Neuronal stem cell (in vitro differentiated cells): Measurements from ENCODE around the gene BMS1.

Source experiments
- DNase-seq: peaks from one replicate; pipeline ENCODE4 v3.0.0-alpha.2; 2013; ENCODE audit warnings: low spot score
- H2AFZ ChIP-seq: one replicate; pipeline ENCODE4 v1.6.1; 2013; ENCODE audit warnings: mild to moderate bottlenecking, low read length, inconsistent platforms
- H2AK5ac ChIP-seq: 2 replicates; pipeline ENCODE4 v1.6.1; 2013; ENCODE audit warnings: low read depth, mild to moderate bottlenecking, inconsistent platforms, low read length, moderate library complexity, mixed read lengths
- H2BK120ac ChIP-seq: 2 replicates; pipeline ENCODE4 v1.6.1; 2013; ENCODE audit warnings: low read depth, mild to moderate bottlenecking, inconsistent platforms, low read length, moderate library complexity, mixed read lengths
- H2BK12ac ChIP-seq: one replicate; pipeline ENCODE4 v1.6.1; 2013; ENCODE audit warnings: low read length, inconsistent platforms
- H2BK15ac ChIP-seq: 2 replicates; pipeline ENCODE4 v1.6.1; 2013; ENCODE audit warnings: mild to moderate bottlenecking, low read length, inconsistent platforms, mixed read lengths
- H2BK5ac ChIP-seq: one replicate; pipeline ENCODE4 v1.6.1; 2013; ENCODE audit warnings: inconsistent platforms, mild to moderate bottlenecking, low read length, moderate library complexity
- H3K14ac ChIP-seq: one replicate; pipeline ENCODE4 v1.6.1; 2013; ENCODE audit warnings: low read length, inconsistent platforms
- H3K18ac ChIP-seq: 2 replicates; pipeline ENCODE4 v1.6.1; 2013; ENCODE audit warnings: low read length, inconsistent platforms
- H3K23ac ChIP-seq: 2 replicates; pipeline ENCODE4 v1.6.1; 2013; ENCODE audit warnings: low read depth, mild to moderate bottlenecking, mixed read lengths, low read length, inconsistent platforms; ENCODE audit not compliant: poor library complexity
- H3K27ac ChIP-seq: replicated peaks from 3 replicates; pipeline ENCODE4 v1.5.1; 2013; ENCODE audit warnings: low read length, inconsistent platforms
- H3K27me3 ChIP-seq, 3 experiments: 2 replicates each; pipeline ENCODE4 v1.6.1; 2013; ENCODE audit warnings: low read length in 3 of 3, mild to moderate bottlenecking in 2 of 3, inconsistent platforms in 1 of 3, low read depth in 1 of 3, mixed read lengths in 1 of 3, moderate library complexity in 1 of 3; ENCODE audit not compliant: control insufficient read depth in 3 of 3, insufficient read depth in 3 of 3
- H3K36me3 ChIP-seq, 2 donors: replicated peaks in 1 of 2; 2 replicates each; pipeline ENCODE4 v1.6.1; 2013; ENCODE audit warnings: low read length in 2 of 2; ENCODE audit not compliant: control insufficient read depth in 2 of 2, insufficient read depth in 2 of 2
- H3K4ac ChIP-seq: 2 replicates; pipeline ENCODE4 v1.6.1; 2013; ENCODE audit warnings: inconsistent platforms, mild to moderate bottlenecking, low read length, moderate library complexity
- H3K4me1 ChIP-seq, 2 donors: 1 replicate in 1 of 2; 2 replicates in 1 of 2; pipeline ENCODE4 v1.6.1; 2013; ENCODE audit warnings: low read length in 2 of 2, low read depth in 1 of 2; ENCODE audit not compliant: control insufficient read depth in 2 of 2, insufficient read depth in 1 of 2
- H3K4me2 ChIP-seq: one replicate; pipeline ENCODE4 v1.6.1; 2013; ENCODE audit warnings: mild to moderate bottlenecking, low read length, inconsistent platforms; ENCODE audit not compliant: insufficient read depth, poor library complexity, severe bottlenecking
- H3K4me3 ChIP-seq, 2 donors: 2 replicates each; pipeline ENCODE4 v1.5.1; 2013; ENCODE audit warnings: low read length in 2 of 2, mild to moderate bottlenecking in 2 of 2, inconsistent platforms in 1 of 2, moderate library complexity in 1 of 2
- H3K79me1 ChIP-seq: one replicate; pipeline ENCODE4 v1.6.1; 2013; ENCODE audit warnings: low read depth, mild to moderate bottlenecking, inconsistent platforms, low read length, moderate library complexity
- H3K9ac ChIP-seq: one replicate; pipeline ENCODE4 v1.6.1; 2013; ENCODE audit warnings: mild to moderate bottlenecking, low read depth, low read length, inconsistent platforms; ENCODE audit not compliant: poor library complexity
- H3K9me3 ChIP-seq, 2 donors: replicated peaks in 1 of 2; 2 replicates each; pipeline versions ENCODE3 to v1.6.1; 2013; ENCODE audit warnings: low read length in 2 of 2, mild to moderate bottlenecking in 2 of 2, inconsistent platforms in 1 of 2, low read depth in 1 of 2, mixed read lengths in 1 of 2, moderate library complexity in 1 of 2; ENCODE audit not compliant: control insufficient read depth in 2 of 2, insufficient read depth in 1 of 2
- H4K8ac ChIP-seq: one replicate; pipeline ENCODE4 v1.6.1; 2013; ENCODE audit warnings: low read depth, mild to moderate bottlenecking, inconsistent platforms, low read length, moderate library complexity
- H4K91ac ChIP-seq: one replicate; pipeline ENCODE4 v1.6.1; 2013; ENCODE audit warnings: low read length, low read depth, mild to moderate bottlenecking, inconsistent platforms; ENCODE audit not compliant: poor library complexity
- WGBS, 2 donors: extraction: QIAGEN DNeasy Blood & Tissue Kit; methylation state at CpG; one replicate each; pipeline ENCODE4 v1.1.7; 2013; ENCODE audit warnings: missing lambda C conversion rate in 2 of 2, mixed read lengths in 1 of 2; ENCODE audit not compliant: insufficient read length in 2 of 2, insufficient replicate concordance in 1 of 2; ENCODE audit errors: extremely low coverage in 2 of 2; 5-methylcytosine and 5-hydroxymethylcytosine counted together

BMS1 gene

GRCh38 chr10:42876476-42876875 is 93.9 kb downstream of the BMS1 start:
- no peak for DNase-seq
- Histone ChIP-seq H2BK12ac (no peak overlapping the region), H3K14ac (no peak overlapping the region), H3K27ac (no peak overlapping the region), H3K4me1 (peaks cover 2 to 6% of the 10 kb centered on the region in 2 donors), H3K36me3 (no peaks in the 10 kb centered on the region), H2AFZ (no peak overlapping the region), H2BK15ac (peak overlapping the region; percentile 0), H3K23ac (no peak overlapping the region), H2BK5ac (no peak overlapping the region), H3K4ac (no peak overlapping the region), H3K18ac (peak overlapping the region; percentile 53), H3K9ac (no peak overlapping the region), H3K4me2 (no peak overlapping the region), H2AK5ac (no peak overlapping the region), H3K79me1 (peaks cover 2% of the 10 kb centered on the region), H3K9me3 (peaks cover 0 to 1% of the 10 kb centered on the region in 2 donors), H3K4me3 (no peak overlapping the region), H3K27me3 (no peaks in the 10 kb centered on the region), H2BK120ac (no peak overlapping the region), H4K91ac (peak overlapping the region; percentile 22), H4K8ac (peak overlapping the region; percentile 52)
- WGBS, 2 donors, result no CpG with 5 or more reads among the region's 9 CpGs

GRCh38 chr10:42876945-42877344 is 94.3 kb downstream of the BMS1 start:
- no peaks in the 10 kb centered on the region for H3K36me3 ChIP-seq
- no peak overlapping the region for H2BK120ac ChIP-seq
- H2AK5ac ChIP-seq, result peak overlapping the region; percentile 40
- no CpG with 5 or more reads among the region's 6 CpGs for WGBS, 2 donors
- peaks cover 2 to 6% of the 10 kb centered on the region in 2 donors for H3K4me1 ChIP-seq
- H3K23ac ChIP-seq, result no peak overlapping the region
- no peak overlapping the region for H3K14ac ChIP-seq
- H3K27ac ChIP-seq, result no peak overlapping the region
- DNase-seq, result no peak
- H3K27me3 ChIP-seq, result no peaks in the 10 kb centered on the region
- H3K4me3 ChIP-seq, result no peak overlapping the region
- H3K79me1 ChIP-seq, result peaks cover 2% of the 10 kb centered on the region
- H3K9me3 ChIP-seq, result peaks cover 0 to 1% of the 10 kb centered on the region in 2 donors
- no peak overlapping the region for H3K4ac ChIP-seq
- H3K4me2 ChIP-seq, result no peak overlapping the region
- H2BK15ac ChIP-seq, result peak overlapping the region; percentile 0
- no peak overlapping the region for H2BK5ac ChIP-seq
- H3K9ac ChIP-seq, result no peak overlapping the region
- H4K91ac ChIP-seq, result no peak overlapping the region
- H2BK12ac ChIP-seq, result no peak overlapping the region
- H2AFZ ChIP-seq, result no peak overlapping the region
- H3K18ac ChIP-seq, result peak overlapping the region; percentile 67
- no peak overlapping the region for H4K8ac ChIP-seq

GRCh38 chr10:42877496-42878030 is 95.0 kb downstream of the BMS1 start:
- no CpG with 5 or more reads among the region's 4 CpGs for WGBS, 2 donors
- peak overlapping the region; percentile 66 for H3K18ac ChIP-seq

GRCh38 chr10:42878134-42878820 is 95.7 kb downstream of the BMS1 start:
- WGBS, 2 donors, result no CpG with 5 or more reads among the region's 13 CpGs
- peaks cover 0 to 3% of the 10 kb centered on the region in 2 donors for H3K9me3 ChIP-seq
- H3K27me3 ChIP-seq, result no peaks in the 10 kb centered on the region
- H2BK12ac ChIP-seq, result peak overlapping the region; percentile 22
- no peak overlapping the region for H4K8ac ChIP-seq
- no peak overlapping the region for H2BK5ac ChIP-seq
- peak overlapping the region; percentile 40 for H2AK5ac ChIP-seq
- peak overlapping the region; percentile 64 for H2BK15ac ChIP-seq
- no peak overlapping the region for H3K4ac ChIP-seq
- H3K79me1 ChIP-seq, result peaks cover 2% of the 10 kb centered on the region
- H3K4me3 ChIP-seq, result no peak overlapping the region
- H3K23ac ChIP-seq, result no peak overlapping the region
- H4K91ac ChIP-seq, result peak overlapping the region; percentile 12
- peak overlapping the region; percentile 44 for H3K9ac ChIP-seq
- peak overlapping the region; percentile 56 for H3K14ac ChIP-seq
- peaks cover 2 to 6% of the 10 kb centered on the region in 2 donors for H3K4me1 ChIP-seq
- H2AFZ ChIP-seq, result no peak overlapping the region
- H3K18ac ChIP-seq, result peak overlapping the region; percentile 44
- no peak overlapping the region for H2BK120ac ChIP-seq
- no peak for DNase-seq
- no peak overlapping the region for H3K4me2 ChIP-seq
- no peak overlapping the region for H3K27ac ChIP-seq
- H3K36me3 ChIP-seq, result no peaks in the 10 kb centered on the region

More at GRCh38 chr10:42877496-42878030, 95.0 kb downstream of the BMS1 start:
- H3K9ac ChIP-seq, result no peak overlapping the region
- no peak overlapping the region for H2BK12ac ChIP-seq
- H2BK15ac ChIP-seq, result no peak overlapping the region
- DNase-seq, result no peak
- H3K27me3 ChIP-seq, result no peaks in the 10 kb centered on the region
- H2BK5ac ChIP-seq, result no peak overlapping the region
- H3K4me2 ChIP-seq, result no peak overlapping the region
- peaks cover 0 to 3% of the 10 kb centered on the region in 2 donors for H3K9me3 ChIP-seq
- H2AFZ ChIP-seq, result no peak overlapping the region
- H3K27ac ChIP-seq, result no peak overlapping the region
- no peaks in the 10 kb centered on the region for H3K36me3 ChIP-seq
- no peak overlapping the region for H3K4ac ChIP-seq
- peak overlapping the region; percentile 63 for H3K14ac ChIP-seq
- peak overlapping the region; percentile 8 for H3K23ac ChIP-seq
- H2AK5ac ChIP-seq, result peak overlapping the region; percentile 40
- H2BK120ac ChIP-seq, result peak overlapping the region; percentile 17
- H3K4me1 ChIP-seq, result peaks cover 2 to 6% of the 10 kb centered on the region in 2 donors
- H4K8ac ChIP-seq, result no peak overlapping the region
- peaks cover 2% of the 10 kb centered on the region for H3K79me1 ChIP-seq
- H3K4me3 ChIP-seq, result no peak overlapping the region
- no peak overlapping the region for H4K91ac ChIP-seq
